Breast epithelium (tissue), 4 donors: ENCODE measurements around the gene FZR1. TPM values are rescaled to one million over a fixed set of nuclear protein-coding genes. Genes with fewer than 3 reads are reported as not detected.
"Not testable (repeated sequence)": the region's sequence is repeated elsewhere in the genome, so short reads cannot be mapped to it uniquely, and the experiment has no call there.

Experiments
- DNase-seq, 2 donors: peaks; one replicate each; pipeline ENCODE4 v3.0.0-alpha.2; 2019; ENCODE audit warnings: low spot score in 2 of 2
- H3K27ac ChIP-seq, 2 donors: fragments of 200-600 bp; sonication (generic) in 1 of 2; one replicate each; pipeline ENCODE4 v1.5.1; 2016 to 2019; ENCODE audit warnings: mild to moderate bottlenecking in 1 of 2
- H3K27me3 ChIP-seq, 2 donors: fragments of 200-600 bp; sonication (generic) in 1 of 2; one replicate each; pipeline versions ENCODE4 v1.5.1 to v1.6.0; 2017 to 2019; ENCODE audit warnings: control low read depth in 1 of 2, mild to moderate bottlenecking in 1 of 2
- H3K36me3 ChIP-seq: fragments of 200-600 bp; one replicate; pipeline ENCODE4 v1.5.1; 2019
- H3K4me1 ChIP-seq, 2 donors: fragments of 200-600 bp; sonication (generic); one replicate each; pipeline ENCODE4 v1.5.1; 2016 to 2019; ENCODE audit warnings: control low read depth in 1 of 2
- H3K4me3 ChIP-seq, 3 donors: fragments of 200-600 bp; sonication (generic); 1 replicate in 2 of 3; 2 replicates in 1 of 3; pipeline ENCODE4 v1.5.1; 2016 to 2019; ENCODE audit warnings: mild to moderate bottlenecking in 3 of 3, moderate library complexity in 2 of 3
- H3K9me3 ChIP-seq, 2 donors: fragments of 200-600 bp; sonication (generic) in 1 of 2; one replicate each; pipeline ENCODE4 v1.5.1; 2016 to 2019; ENCODE audit warnings: control low read depth in 1 of 2
- POLR2A ChIP-seq: fragments of 450-650 bp; IDR thresholded peaks from one replicate; pipeline ENCODE4 v1.6.1; 2016; ENCODE audit warnings: antibody characterized with exemption, mild to moderate bottlenecking, moderate library complexity
- POLR2AphosphoS5 ChIP-seq, 3 donors: sonication (generic); formaldehyde crosslinking; IDR thresholded peaks; one replicate each; pipeline ENCODE4 v1.6.1; 2017; ENCODE audit warnings: antibody characterized with exemption in 3 of 3
- intact Hi-C: fragments of 100-400 bp; cut with DNase I; formaldehyde crosslinking; loops from one replicate; pipeline ENCODE4 v1.15.1; 2023; ENCODE audit warnings: low total_unique reads
- total RNA-seq, 3 donors: library from RNA; depleted of rRNA; stranded (reverse); fragments of >200 nt; gene quantifications; one replicate each; pipeline ENCODE4 v1.1.0, GENCODE V29; 2016
- TF ChIP-seq, protein P1 (sequence below), 3 donors: fragments of 450-650 bp; IDR thresholded peaks; one replicate each; pipeline ENCODE4 v1.5.1; 2016 to 2017; ENCODE audit warnings: antibody characterized with exemption in 3 of 3, mild to moderate bottlenecking in 3 of 3, moderate library complexity in 3 of 3

The FZR1 gene
- total RNA-seq, 3 donors from 2014 or later: 15.8 to 28.7 (median 26.5) TPM

- Histone ChIP-seq H3K27me3 (no peaks in the 10 kb centered on the region), H3K27ac (no peak overlapping the region), H3K36me3 (peaks cover 15% of the 10 kb centered on the region), H3K9me3 (no peaks in the 10 kb centered on the region), H3K4me1 (no peaks in the 10 kb centered on the region), H3K4me3 (no peak overlapping the region)
- DNase-seq: no peak
- TF ChIP-seq POLR2AphosphoS5 (IDR thresholded peaks at IDR 0.05) (no peak), POLR2A (no peak)
- TF ChIP-seq, protein P1, sequence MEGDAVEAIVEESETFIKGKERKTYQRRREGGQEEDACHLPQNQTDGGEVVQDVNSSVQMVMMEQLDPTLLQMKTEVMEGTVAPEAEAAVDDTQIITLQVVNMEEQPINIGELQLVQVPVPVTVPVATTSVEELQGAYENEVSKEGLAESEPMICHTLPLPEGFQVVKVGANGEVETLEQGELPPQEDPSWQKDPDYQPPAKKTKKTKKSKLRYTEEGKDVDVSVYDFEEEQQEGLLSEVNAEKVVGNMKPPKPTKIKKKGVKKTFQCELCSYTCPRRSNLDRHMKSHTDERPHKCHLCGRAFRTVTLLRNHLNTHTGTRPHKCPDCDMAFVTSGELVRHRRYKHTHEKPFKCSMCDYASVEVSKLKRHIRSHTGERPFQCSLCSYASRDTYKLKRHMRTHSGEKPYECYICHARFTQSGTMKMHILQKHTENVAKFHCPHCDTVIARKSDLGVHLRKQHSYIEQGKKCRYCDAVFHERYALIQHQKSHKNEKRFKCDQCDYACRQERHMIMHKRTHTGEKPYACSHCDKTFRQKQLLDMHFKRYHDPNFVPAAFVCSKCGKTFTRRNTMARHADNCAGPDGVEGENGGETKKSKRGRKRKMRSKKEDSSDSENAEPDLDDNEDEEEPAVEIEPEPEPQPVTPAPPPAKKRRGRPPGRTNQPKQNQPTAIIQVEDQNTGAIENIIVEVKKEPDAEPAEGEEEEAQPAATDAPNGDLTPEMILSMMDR (IDR thresholded peaks at IDR 0.05): no peak
- intact Hi-C loops: no loop called here
Observed at GRCh38 chr19:3528080-3528479, 22.0 kb downstream of the FZR1 start.

DNA sequence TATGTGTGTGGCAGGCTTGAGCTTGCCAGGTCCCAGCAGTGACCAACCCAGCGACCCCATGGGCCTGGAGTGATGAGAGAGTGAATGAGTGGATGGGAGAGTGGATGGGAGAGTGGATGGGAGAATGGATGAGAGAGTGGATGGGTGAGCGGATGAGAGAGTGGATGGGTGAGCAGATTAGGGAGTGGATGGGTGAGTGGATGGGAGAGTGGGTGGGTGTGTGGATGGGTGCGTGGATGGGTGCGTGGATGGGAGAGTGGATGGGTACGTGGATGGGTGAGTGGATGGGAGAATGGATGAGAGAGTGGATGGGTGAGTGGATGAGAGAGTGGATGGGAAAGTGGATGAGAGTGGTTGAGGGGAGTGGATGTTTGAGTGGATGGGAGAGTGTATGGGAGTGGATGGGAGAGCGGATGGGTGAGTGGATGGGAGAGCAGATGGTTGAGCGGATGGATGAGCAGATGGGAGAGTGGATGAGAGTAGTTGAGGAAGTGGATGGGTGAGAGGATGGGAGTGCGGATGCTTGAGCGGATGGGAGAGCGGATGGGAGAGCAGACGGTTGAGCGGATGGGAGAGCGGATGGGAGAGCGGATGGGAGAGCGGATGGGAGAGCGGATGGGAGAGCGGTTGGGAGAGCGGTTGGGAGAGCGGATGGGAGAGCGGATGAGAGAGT, 22.6 kb downstream of the FZR1 start:
- Histone ChIP-seq H3K27ac (no peak overlapping the region), H3K4me3 (no peak overlapping the region), H3K9me3 (no peaks in the 10 kb centered on the region), H3K4me1 (no peaks in the 10 kb centered on the region), H3K36me3 (peaks cover 20% of the 10 kb centered on the region), H3K27me3 (no peaks in the 10 kb centered on the region)
- TF ChIP-seq POLR2AphosphoS5 (IDR thresholded peaks at IDR 0.05) (no peak), POLR2A (no peak)
- TF ChIP-seq, protein P1 (IDR thresholded peaks at IDR 0.05): no peak
- intact Hi-C loops: no loop called here
- DNase-seq: no peak

GRCh38 chr19:3529299-3529698, 23.2 kb downstream of the FZR1 start:
- H3K9me3 ChIP-seq, H3K27me3 ChIP-seq, H3K4me3 ChIP-seq, H3K27ac ChIP-seq, H3K4me1 ChIP-seq, DNase-seq, intact Hi-C loops: not testable (repeated sequence)
- peaks cover 21% of the 10 kb centered on the region for H3K36me3 ChIP-seq

DNA sequence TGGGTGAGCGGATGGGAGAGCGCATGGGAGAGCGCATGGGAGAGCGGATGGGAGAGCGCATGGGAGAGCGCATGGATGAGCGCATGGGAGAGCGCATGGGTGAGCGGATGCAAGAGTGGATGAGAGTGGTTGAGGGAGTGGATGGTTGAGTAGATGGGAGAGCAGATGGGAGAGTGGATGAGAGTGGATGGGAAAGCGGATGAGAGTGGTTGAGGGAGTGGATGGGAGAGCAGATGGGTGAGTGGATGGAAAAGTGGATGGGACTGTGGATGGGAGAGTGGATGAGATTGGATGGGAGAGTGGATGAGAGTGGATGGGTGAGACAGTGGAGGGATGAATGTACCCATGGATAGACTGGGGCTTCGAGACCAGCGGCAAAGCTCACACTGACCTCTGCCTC, 24.3 kb downstream of the FZR1 start:
- Histone ChIP-seq H3K27ac (no peak overlapping the region), H3K9me3 (no peaks in the 10 kb centered on the region), H3K4me1 (no peaks in the 10 kb centered on the region), H3K36me3 (peaks cover 24% of the 10 kb centered on the region), H3K27me3 (no peaks in the 10 kb centered on the region), H3K4me3 (no peak overlapping the region)
- TF ChIP-seq, protein P1 (IDR thresholded peaks at IDR 0.05): no peak
- TF ChIP-seq POLR2A (no peak), POLR2AphosphoS5 (IDR thresholded peaks at IDR 0.05) (no peak)
- DNase-seq: no peak
- intact Hi-C loops: no loop called here

DNA sequence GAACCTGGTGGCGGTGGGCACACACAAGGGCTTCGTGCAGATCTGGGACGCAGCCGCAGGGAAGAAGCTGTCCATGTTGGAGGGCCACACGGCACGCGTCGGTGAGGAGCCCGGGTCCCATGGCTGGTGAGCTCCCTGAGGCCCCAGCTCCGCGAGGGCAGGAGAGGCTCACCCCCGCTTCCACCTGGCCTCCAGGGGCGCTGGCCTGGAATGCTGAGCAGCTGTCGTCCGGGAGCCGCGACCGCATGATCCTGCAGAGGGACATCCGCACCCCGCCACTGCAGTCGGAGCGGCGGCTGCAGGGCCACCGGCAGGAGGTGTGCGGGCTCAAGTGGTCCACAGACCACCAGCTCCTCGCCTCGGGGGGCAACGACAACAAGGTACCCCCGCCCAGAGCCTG, 25.6 kb downstream of the FZR1 start:
- Histone ChIP-seq H3K4me3 (no peak overlapping the region), H3K4me1 (peaks cover 3 to 10% of the 10 kb centered on the region in 2 donors), H3K36me3 (peaks cover 24% of the 10 kb centered on the region), H3K9me3 (no peaks in the 10 kb centered on the region), H3K27me3 (no peaks in the 10 kb centered on the region), H3K27ac (no peak overlapping the region)
- TF ChIP-seq POLR2AphosphoS5 (IDR thresholded peaks at IDR 0.05) (no peak), POLR2A (no peak)
- TF ChIP-seq, protein P1 (IDR thresholded peaks at IDR 0.05): no peak
- intact Hi-C loops: no loop called here
- no peak for DNase-seq
